ENCODE results near the gene EXOSC9.

DNA sequence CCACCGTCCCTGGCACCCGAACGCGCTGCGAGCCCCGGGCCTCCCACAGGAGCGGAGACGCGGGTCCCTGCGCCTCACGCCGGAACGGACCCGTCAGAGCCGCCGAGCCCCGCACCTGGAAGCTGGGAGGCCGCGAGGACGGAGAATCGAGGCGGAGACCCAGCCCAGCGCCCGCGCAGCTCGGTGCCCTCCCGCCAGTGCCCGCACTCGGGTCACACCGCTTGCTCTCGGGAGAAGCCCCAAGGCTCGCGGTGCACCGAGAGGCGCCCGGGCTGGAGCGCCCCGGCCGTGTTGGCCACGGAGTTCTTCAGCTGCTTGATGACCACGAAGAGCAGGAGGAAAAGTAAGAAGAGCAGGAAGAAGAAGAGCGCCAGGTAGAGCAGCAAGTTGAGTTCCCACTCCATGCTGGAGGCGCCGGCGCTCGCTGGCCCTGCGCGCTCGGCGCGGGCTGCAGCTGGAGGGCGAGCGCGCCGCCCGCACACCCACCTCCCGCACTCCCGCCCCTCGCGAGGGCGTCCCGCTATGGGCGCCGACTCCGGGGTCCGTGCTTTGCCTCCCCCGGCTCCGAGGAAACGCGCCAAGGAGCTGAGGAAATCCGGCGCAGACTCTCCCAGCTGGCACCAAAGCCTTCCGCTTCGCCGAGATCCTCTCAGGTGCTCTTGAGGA lies 36.3 kb upstream of the EXOSC9 start, which contains the start of gene SMIM43:
- TF ChIP-seq, protein P1, sequence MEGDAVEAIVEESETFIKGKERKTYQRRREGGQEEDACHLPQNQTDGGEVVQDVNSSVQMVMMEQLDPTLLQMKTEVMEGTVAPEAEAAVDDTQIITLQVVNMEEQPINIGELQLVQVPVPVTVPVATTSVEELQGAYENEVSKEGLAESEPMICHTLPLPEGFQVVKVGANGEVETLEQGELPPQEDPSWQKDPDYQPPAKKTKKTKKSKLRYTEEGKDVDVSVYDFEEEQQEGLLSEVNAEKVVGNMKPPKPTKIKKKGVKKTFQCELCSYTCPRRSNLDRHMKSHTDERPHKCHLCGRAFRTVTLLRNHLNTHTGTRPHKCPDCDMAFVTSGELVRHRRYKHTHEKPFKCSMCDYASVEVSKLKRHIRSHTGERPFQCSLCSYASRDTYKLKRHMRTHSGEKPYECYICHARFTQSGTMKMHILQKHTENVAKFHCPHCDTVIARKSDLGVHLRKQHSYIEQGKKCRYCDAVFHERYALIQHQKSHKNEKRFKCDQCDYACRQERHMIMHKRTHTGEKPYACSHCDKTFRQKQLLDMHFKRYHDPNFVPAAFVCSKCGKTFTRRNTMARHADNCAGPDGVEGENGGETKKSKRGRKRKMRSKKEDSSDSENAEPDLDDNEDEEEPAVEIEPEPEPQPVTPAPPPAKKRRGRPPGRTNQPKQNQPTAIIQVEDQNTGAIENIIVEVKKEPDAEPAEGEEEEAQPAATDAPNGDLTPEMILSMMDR (conservative IDR thresholded peaks at IDR 0.05 in 1 of 2, IDR thresholded peaks at IDR 0.05 in 1 of 2; ENCODE audit: low read depth in 1 of 2, low read length in 2 of 2), result no peak
- no peak for TF ChIP-seq EZH2 (IDR thresholded peaks at IDR 0.05; ENCODE audit: low read length, missing control alignments)

Data from fibroblast of lung (primary cell).